Astrocyte of the cerebellum (primary cell): ENCODE results near the gene CMKLR1.

Experiments used
- DNase-seq: peaks from one replicate; pipeline ENCODE4 v3.0.0-alpha.2; 2011; ENCODE audit warnings: low read depth
- H3K4me3 ChIP-seq: 2 replicates; pipeline ENCODE4 v1.5.1; 2011; ENCODE audit warnings: mild to moderate bottlenecking, low read depth, low read length, moderate library complexity
- CTCF ChIP-seq: IDR thresholded peaks from 2 replicates; pipeline ENCODE4 v1.5.1; 2012; ENCODE audit warnings: low read length, low read depth, moderate library complexity, mild to moderate bottlenecking; ENCODE audit errors: missing control alignments
- in situ Hi-C: cut with HindIII; loops from 2 replicates; pipeline ENCODE4 v1.10.0; 2017; ENCODE audit warnings: low sequenced_read_pairs

CMKLR1 gene

GRCh38 chr12:108357834-108358579 is 18.9 kb upstream of the CMKLR1 start:
- no peak for TF ChIP-seq CTCF
- in situ Hi-C loops, result no loop called here
- DNase-seq, result no peak
- no peak overlapping the region for H3K4me3 ChIP-seq

- TF ChIP-seq CTCF, result no peak
- H3K4me3 ChIP-seq, result no peak overlapping the region
- DNase-seq, result no peak
- in situ Hi-C loops, result no loop called here
Measured at GRCh38 chr12:108356835-108357806, 18.0 kb upstream of the CMKLR1 start.

- TF ChIP-seq CTCF, result no peak
- in situ Hi-C loops, result no loop called here
- no peak overlapping the region for H3K4me3 ChIP-seq
- DNase-seq, result no peak
Measured at GRCh38 chr12:108355069-108355468, 16.0 kb upstream of the CMKLR1 start.

GRCh38 chr12:108352591-108352990 is 13.5 kb upstream of the CMKLR1 start:
- in situ Hi-C loops, result no loop called here

GRCh38 chr12:108350511-108350910 is 11.4 kb upstream of the CMKLR1 start:
- no peak overlapping the region for H3K4me3 ChIP-seq
- TF ChIP-seq CTCF, result no peak
- in situ Hi-C loops, result no loop called here
- no peak for DNase-seq

More at GRCh38 chr12:108352591-108352990, 13.5 kb upstream of the CMKLR1 start:
- H3K4me3 ChIP-seq, result no peak overlapping the region
- no peak for DNase-seq
- no peak for TF ChIP-seq CTCF

- DNase-seq, result no peak
- no peak overlapping the region for H3K4me3 ChIP-seq
- in situ Hi-C loops, result no loop called here
- TF ChIP-seq CTCF, result no peak
Measured at GRCh38 chr12:108349278-108349688, 10.2 kb upstream of the CMKLR1 start.
